ENCODE results near the gene CKS2. TPM values are rescaled to one million over a fixed set of nuclear protein-coding genes. Genes with fewer than 3 reads are reported as not detected.
A peak's percentile ranks its signal among the peaks of the same experiment; 100 is the strongest.

Gene CKS2
- total RNA-seq, 3 donors from 2014 or later = 18.2 to 32.4 (median 21.7) TPM

DNA sequence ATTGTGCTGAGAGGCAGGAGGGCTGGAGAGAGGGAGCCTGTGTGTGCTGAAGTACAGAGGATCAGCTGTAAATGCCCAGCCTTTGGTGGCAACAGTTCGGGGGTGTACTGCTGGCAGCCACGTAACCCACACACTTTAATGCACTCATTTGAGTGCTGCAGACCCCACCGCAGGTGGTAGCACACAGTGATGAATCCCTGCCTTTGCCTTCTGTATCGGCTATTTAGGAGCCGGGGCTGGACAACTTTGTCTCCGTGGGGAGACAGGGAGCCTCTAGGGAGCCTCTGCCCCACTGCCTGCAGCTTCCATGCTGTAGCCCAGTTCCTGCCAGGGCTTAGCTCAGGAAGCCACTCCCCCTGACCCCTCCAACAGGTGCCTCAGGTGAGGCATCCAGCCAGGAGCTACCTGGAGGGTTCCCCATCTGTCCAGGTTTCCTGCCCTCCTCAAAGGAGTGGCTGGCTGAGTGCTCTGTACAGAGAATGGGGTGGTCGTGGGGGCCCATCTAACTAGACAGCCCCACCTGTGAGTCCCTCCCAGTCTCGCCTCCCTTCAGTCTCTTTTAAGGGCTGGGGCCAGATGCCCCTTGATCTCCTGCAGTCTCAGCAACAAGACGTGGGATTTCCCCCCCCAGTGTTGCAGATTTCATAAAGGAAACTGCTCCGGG, 51.8 kb downstream of the CKS2 start:
- H3K27ac ChIP-seq = no peak overlapping the region
- no peak overlapping the region for H3K4me3 ChIP-seq
- peaks cover 11% of the 10 kb centered on the region for H3K36me3 ChIP-seq
- peak in 1 of 2 donors; percentile 45 for DNase-seq (ENCODE audit: low spot score in 2 of 2)
- no peaks in the 10 kb centered on the region for H3K9me3 ChIP-seq
- TF ChIP-seq POLR2AphosphoS5 (IDR thresholded peaks at IDR 0.05) (no peak), POLR2A (IDR thresholded peaks at IDR 0.05) (no peak)
- TF ChIP-seq, protein P1, sequence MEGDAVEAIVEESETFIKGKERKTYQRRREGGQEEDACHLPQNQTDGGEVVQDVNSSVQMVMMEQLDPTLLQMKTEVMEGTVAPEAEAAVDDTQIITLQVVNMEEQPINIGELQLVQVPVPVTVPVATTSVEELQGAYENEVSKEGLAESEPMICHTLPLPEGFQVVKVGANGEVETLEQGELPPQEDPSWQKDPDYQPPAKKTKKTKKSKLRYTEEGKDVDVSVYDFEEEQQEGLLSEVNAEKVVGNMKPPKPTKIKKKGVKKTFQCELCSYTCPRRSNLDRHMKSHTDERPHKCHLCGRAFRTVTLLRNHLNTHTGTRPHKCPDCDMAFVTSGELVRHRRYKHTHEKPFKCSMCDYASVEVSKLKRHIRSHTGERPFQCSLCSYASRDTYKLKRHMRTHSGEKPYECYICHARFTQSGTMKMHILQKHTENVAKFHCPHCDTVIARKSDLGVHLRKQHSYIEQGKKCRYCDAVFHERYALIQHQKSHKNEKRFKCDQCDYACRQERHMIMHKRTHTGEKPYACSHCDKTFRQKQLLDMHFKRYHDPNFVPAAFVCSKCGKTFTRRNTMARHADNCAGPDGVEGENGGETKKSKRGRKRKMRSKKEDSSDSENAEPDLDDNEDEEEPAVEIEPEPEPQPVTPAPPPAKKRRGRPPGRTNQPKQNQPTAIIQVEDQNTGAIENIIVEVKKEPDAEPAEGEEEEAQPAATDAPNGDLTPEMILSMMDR (IDR thresholded peaks at IDR 0.05) = no peak
- intact Hi-C loops (cut with DNase I; ENCODE audit: low total_unique reads) = no loop called here
- H3K4me1 ChIP-seq = no peaks in the 10 kb centered on the region
- no peaks in the 10 kb centered on the region for H3K27me3 ChIP-seq

DNA sequence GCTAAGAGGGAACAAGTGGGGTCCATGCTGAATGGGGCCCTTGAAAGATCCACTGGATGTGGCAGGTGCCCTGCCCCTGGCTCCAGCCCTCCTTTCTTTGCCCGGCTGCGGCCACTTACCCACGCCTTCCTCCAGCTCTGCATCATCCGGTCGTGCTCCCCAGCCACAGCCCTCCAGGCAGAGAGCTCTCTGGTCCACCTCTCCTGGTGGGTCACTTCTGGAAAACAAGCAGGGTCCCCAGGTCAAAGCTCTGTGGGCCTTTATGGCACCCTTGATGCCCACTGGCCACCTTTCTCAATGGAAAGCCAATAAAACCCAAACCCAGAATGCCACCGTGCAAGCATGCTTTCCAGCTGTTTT, 52.3 kb downstream of the CKS2 start:
- Histone ChIP-seq H3K36me3 (peaks cover 8% of the 10 kb centered on the region), H3K27ac (no peak overlapping the region), H3K4me1 (no peaks in the 10 kb centered on the region), H3K4me3 (no peak overlapping the region), H3K27me3 (no peaks in the 10 kb centered on the region), H3K9me3 (no peaks in the 10 kb centered on the region)
- peak in 1 of 2 donors; percentile 27 for DNase-seq (ENCODE audit: low spot score in 2 of 2)
- intact Hi-C loops (cut with DNase I; ENCODE audit: low total_unique reads) = no loop called here
- TF ChIP-seq POLR2AphosphoS5 (IDR thresholded peaks at IDR 0.05) = no peak
- no peak for TF ChIP-seq POLR2A (IDR thresholded peaks at IDR 0.05)
- TF ChIP-seq, protein P1 (IDR thresholded peaks at IDR 0.05) = no peak

GRCh38 chr9:89363921-89364665, 53.1 kb downstream of the CKS2 start:
- TF ChIP-seq POLR2A (IDR thresholded peaks at IDR 0.05) (no peak), POLR2AphosphoS5 (IDR thresholded peaks at IDR 0.05) (no peak)
- TF ChIP-seq, protein P1 (IDR thresholded peaks at IDR 0.05) = no peak
- Histone ChIP-seq H3K27me3 (no peaks in the 10 kb centered on the region), H3K4me1 (no peaks in the 10 kb centered on the region), H3K27ac (no peak overlapping the region), H3K4me3 (no peak overlapping the region), H3K9me3 (no peaks in the 10 kb centered on the region), H3K36me3 (peaks cover 5% of the 10 kb centered on the region)
- intact Hi-C loops (cut with DNase I; ENCODE audit: low total_unique reads) = no loop called here
- DNase-seq (ENCODE audit: low spot score in 2 of 2) = peak in 1 of 2 donors; percentile 24

- H3K9me3 ChIP-seq = no peaks in the 10 kb centered on the region
- intact Hi-C loops (cut with DNase I; ENCODE audit: low total_unique reads) = no loop called here
- DNase-seq (ENCODE audit: low spot score in 2 of 2) = peak in 1 of 2 donors; percentile 45
- H3K36me3 ChIP-seq = peaks cover 5% of the 10 kb centered on the region
- H3K27me3 ChIP-seq = no peaks in the 10 kb centered on the region
- H3K4me3 ChIP-seq = no peak overlapping the region
- TF ChIP-seq, protein P1 (IDR thresholded peaks at IDR 0.05) = no peak
- TF ChIP-seq POLR2AphosphoS5 (IDR thresholded peaks at IDR 0.05) = no peak
- TF ChIP-seq POLR2A (IDR thresholded peaks at IDR 0.05) = no peak
- H3K27ac ChIP-seq = no peak overlapping the region
- no peaks in the 10 kb centered on the region for H3K4me1 ChIP-seq
Measured at GRCh38 chr9:89364666-89365531, 53.9 kb downstream of the CKS2 start.
